GM18498 (cell line): ENCODE measurements around the gene HAO2.
"Not testable (repeated sequence)": the region's sequence is repeated elsewhere in the genome, so short reads cannot be mapped to it uniquely, and the experiment has no call there.

Experiments used
- ATAC-seq: cut with Tn5 transposase; IDR thresholded peaks from one replicate; pipeline ENCODE4 v1.9.1; 2021; ENCODE audit warnings: mild to moderate bottlenecking, moderate library complexity; ENCODE audit not compliant: unreplicated experiment

Gene HAO2

DNA sequence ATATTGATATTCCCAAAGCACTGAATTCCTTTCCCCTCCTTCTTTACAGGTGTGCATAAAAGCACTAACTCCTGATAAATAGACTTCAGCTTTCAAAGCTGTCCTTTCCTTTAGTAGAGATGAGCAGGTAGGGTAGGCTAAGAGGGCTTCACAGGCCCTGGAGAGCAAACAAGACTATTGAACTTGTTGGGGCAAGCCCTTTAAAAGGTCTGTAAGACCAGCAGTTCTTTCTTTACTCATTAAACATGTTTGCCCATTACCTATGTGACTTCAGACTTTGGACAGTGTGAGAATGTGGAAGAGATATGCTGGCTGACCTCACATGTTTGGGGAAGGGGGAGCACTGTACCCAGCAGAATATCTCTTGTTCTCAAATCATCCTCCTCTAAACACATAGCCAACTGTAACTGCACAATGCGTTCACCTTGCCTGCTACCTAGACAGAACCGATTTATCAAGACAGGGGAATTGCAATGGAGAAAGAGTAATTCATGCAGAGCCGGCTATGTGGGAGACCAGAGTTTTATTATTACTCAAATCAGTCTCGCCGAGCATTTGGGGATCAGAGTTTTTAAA is 27.1 kb upstream of the HAO2 start:
- ATAC-seq = no peak

DNA sequence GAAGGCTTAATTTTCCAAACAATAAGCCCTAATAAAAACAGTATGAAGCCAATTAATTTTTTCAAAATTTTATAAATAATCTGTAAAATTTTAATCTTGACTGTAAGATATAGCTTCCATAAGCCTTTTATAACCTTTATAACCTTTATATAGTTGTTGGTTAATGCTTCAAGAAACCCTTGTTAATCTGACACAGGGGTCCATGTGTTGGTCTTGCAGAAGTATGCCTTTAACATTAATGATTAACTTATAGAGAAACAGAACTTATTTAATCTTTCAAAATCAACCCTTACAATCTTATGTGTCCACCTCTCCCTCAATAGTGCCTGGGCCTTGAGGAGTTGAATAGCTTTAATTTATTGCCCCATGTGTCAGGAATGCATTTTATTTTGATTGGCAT is 23.2 kb upstream of the HAO2 start:
- ATAC-seq = no peak

- peak; percentile 76 for ATAC-seq
Observed at GRCh38 chr1:119347858-119348257, 20.7 kb upstream of the HAO2 start.

- no peak for ATAC-seq
Observed at GRCh38 chr1:119348941-119349340, 19.6 kb upstream of the HAO2 start.

DNA sequence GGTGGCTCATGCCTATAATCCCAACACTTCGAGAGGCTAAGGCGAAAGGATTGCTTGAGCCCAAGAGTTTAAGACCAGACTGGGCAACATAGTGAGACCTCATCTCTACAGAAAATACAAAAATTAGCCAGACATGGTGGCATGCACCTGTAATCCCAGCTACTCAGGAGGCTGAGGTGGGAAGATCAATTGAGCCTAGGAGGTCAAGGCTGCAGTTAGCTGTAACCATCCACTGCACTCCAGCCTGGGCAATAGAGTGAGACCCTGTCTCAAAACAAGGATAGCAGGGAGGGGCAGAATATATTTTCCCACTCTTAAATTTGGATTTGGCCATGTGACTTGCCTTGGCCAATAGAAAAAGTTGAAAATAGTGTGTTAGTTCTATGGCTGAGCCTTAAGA is 17.7 kb upstream of the HAO2 start:
- ATAC-seq = not testable (repeated sequence)

GRCh38 chr1:119351997-119352396 is 16.6 kb upstream of the HAO2 start:
- ATAC-seq = no peak

DNA sequence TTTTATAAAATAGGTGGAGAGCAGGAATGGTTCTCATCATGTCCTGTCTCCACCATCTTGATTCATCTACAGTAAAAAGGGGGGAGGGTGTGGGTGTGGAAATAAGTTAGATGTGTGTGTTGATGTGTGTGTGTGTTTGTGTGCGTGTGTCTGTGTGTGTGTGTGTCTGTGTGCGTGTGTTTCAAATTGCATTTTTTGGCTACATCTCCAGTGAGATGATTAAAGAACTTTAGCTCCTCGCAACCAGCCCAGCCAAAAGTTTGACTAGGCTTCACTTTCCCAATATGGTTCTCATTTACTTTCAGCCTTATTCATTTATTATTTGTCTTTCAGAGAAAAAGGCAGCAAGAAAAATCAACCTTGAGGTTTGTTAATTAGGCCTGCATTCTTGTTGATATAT is 14.7 kb upstream of the HAO2 start:
- ATAC-seq = no peak

GRCh38 chr1:119358636-119359035 is 9.9 kb upstream of the HAO2 start:
- no peak for ATAC-seq

DNA sequence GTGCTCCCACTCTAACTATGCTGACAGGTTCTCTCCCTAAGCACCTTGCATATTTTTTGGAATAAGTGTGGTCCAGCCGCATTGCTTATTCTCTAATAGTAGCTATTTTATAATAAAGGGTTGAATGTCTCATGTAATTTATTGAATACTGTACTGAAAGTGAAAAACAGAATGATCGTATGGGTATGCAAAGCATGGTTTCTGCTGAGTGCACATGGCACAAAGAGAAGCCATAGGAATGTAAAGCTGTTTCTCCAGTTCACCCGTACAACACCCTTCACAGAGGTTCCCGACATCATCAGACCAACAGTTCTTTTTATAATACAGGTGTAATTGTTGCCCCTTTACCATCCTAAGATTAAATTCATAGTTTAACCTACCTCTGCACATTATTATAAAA is 8.9 kb upstream of the HAO2 start:
- no peak for ATAC-seq

DNA sequence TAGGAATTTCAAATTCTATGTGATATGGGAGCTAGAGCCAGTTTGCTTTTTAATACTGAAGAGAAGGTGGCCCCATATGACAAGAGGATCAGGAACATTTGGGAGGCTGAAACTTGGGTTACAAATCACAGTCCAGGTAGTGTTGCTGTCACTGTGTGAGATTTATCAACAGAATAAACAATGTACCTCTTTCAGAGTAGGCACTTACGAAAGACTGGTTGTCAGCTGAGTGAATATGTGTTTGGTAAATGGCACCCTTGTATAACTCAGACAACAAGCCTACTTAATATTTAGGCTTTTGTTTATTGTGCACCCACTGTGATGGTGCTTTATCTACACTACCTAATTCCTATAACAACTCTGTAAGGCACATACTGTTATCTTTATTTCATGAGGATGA is 7.4 kb upstream of the HAO2 start:
- no peak for ATAC-seq

DNA sequence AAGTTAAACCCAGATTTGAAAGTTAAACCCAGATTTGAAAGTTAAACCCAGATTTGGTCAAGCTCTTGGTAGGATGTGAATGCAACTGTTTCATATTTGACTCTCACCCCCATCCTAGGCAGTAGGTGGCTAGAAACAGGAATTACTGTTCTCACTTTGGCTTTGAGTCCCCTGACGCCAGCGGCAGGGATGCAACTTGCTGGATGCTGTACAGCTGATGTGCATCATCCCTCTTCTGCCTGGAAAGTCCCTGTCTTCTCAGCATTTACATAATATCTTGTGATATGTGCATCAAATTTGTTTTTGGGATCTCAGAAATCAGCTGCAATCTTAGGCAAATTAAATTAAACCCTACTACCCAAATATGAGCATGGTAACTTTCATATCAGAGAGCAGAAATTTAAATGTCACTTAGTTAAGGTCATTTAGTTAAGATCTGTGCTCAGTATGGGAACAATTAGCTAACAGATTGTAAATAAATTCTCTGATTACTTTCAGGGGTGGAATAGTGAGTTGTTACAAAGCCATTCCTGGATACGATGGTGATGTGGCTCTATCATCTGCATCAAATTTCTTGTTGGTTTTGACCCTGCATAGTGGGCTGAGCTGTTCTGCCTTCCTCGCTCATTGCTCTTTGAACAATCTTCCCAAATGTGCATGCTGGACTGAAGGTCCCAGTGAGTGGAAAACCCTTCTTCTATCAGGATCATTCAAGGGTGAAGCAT is 6.8 kb upstream of the HAO2 start:
- no peak for ATAC-seq

DNA sequence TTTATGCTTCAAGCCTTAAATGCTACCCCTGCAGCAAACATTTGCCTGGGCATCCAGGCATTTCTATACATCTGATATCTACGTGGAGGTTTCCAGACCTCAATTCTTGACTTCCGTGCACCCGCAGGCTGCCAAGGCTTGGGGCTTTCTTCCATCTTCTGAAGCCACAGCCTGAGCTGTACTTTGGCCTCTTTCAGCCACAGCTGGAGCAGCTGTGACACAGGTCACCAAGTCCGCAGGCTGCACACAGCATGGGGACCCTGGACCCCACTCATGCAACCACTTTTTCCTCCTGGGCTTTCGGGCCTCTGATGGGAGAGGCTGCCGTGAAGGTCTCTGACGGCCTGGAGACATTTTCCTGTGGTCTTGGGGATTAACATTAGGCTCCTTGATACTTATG is 5.4 kb upstream of the HAO2 start:
- no peak for ATAC-seq

- no peak for ATAC-seq
Observed at GRCh38 chr1:119364640-119365039, 3.9 kb upstream of the HAO2 start.

DNA sequence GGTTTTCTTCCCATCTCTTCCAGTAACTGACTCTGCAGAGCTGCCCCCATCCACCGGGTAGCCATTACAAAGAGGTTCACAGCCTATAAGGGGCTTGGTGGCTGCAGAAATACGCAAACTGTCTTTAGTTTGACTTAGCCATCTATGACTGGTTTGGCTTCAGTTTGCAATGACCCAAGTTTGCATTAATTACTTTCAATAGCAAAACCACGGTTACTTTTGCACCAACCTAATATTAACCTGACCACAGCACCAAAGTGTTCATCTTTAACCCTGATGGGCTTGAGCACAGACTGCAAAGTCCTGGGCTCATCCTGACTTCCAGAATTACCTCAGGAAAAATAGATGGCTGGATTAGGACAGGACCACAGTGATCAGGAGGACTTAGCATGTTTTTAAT is 2.2 kb upstream of the HAO2 start:
- ATAC-seq = peak; percentile 77

DNA sequence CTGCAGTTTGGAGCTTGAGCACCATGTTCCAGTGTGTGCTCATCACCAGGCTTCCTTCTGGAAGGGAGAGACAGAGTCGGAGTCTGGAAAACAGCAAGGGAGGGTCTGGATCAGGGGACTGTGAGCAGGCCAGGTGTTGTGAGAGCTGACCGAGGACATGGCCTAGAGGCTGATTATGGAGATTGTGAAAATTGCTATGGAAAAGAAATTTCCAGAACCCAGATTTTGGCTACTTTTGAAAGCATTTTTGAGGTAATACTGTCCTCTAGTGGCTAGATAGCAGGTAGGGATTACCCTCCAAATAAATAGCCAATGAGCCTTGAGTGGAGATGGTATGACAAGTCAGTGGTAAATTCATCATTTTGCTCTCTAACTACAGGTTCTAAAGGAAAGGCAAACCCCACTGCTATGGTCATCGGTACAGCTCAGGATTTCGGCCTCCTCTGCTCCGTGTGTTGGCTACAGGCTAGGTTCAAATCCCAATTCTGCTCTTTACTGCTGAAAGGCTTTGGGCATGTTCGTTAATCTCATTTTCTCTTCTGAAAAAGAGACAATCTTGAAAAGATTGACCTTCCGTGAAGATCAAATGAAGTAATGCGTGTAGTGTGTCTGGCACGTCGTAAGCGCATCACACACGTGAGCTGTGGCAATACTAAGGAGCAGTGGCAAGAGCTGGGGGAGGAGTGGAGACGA is 1.0 kb upstream of the HAO2 start:
- ATAC-seq = no peak

- ATAC-seq = no peak
Observed at GRCh38 chr1:119370748-119371147, 2.2 kb downstream of the HAO2 start.

- ATAC-seq = no peak
Observed at GRCh38 chr1:119371815-119372214, 3.2 kb downstream of the HAO2 start.

GRCh38 chr1:119372503-119373086 is 4.0 kb downstream of the HAO2 start:
- peak; percentile 76 for ATAC-seq

DNA sequence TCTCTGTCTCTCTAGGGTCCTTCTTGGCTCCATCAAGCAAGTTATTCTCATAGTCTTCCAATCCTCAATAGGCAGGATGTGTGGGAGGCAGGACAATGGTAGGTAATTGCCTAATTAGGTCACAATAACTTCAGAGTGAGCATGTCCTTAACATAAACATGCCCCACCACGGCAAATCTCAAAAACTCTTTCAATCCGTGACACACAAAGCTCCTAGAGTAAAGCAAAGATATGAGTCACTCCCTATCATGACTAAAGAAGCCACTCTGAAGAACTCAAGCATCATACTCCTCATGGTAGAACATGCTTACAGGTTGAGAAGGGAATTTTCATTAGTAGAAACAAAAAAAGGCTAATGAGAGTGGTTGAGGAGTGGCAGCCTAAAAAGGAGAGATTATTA is 4.9 kb downstream of the HAO2 start:
- ATAC-seq = no peak

- ATAC-seq = no peak
Observed at GRCh38 chr1:119374208-119374874, 5.8 kb downstream of the HAO2 start.

GRCh38 chr1:119375366-119375765 is 6.8 kb downstream of the HAO2 start:
- no peak for ATAC-seq
